ENCODE data around the gene OBI1.
"Not testable (repeated sequence)": the region's sequence is repeated elsewhere in the genome, so short reads cannot be mapped to it uniquely, and the experiment has no call there.

Gene OBI1

GRCh38 chr13:78650717-78651083 is 8.3 kb downstream of the OBI1 start:
- Histone ChIP-seq H3K9me3 (ENCODE audit: low read length) (no peaks in the 10 kb centered on the region), H4K20me1 (ENCODE audit: insufficient read depth, low read length) (peaks cover 10% of the 10 kb centered on the region), H3K27me3 (ENCODE audit: insufficient read depth, low read length) (no peaks in the 10 kb centered on the region), H3K9ac (ENCODE audit: low read length) (no peak overlapping the region), H2AFZ (ENCODE audit: low read length) (no peak overlapping the region), H3K9me2 (ENCODE audit: low read depth, low read length) (no peaks in the 10 kb centered on the region), H3F3A (ENCODE audit: insufficient read depth, low read length) (no peaks in the 10 kb centered on the region), H3K27ac (ENCODE audit: low read depth, low read length, poor library complexity, severe bottlenecking) (no peak overlapping the region), H3K36me3 (ENCODE audit: insufficient read depth, low read length) (peaks cover 6% of the 10 kb centered on the region), H3K4me2 (ENCODE audit: low read length) (no peak overlapping the region), H3K79me2 (ENCODE audit: insufficient read depth, low read length) (peaks cover 99% of the 10 kb centered on the region), H3K4me1 (ENCODE audit: insufficient read depth, low read length, severe bottlenecking) (peaks cover 9% of the 10 kb centered on the region), H3K4me3 (ENCODE audit: low read depth, low read length, poor library complexity, severe bottlenecking) (no peak overlapping the region)
- no peak for TF ChIP-seq EZH2 (IDR thresholded peaks at IDR 0.05; ENCODE audit: borderline replicate concordance, low read length)
- TF ChIP-seq CTCF (IDR thresholded peaks at IDR 0.05; ENCODE audit: low read length): no peak

GRCh38 chr13:78649997-78650716 is 8.8 kb downstream of the OBI1 start:
- H3K79me2 ChIP-seq (ENCODE audit: insufficient read depth, low read length): peaks cover 98% of the 10 kb centered on the region
- peaks cover 9% of the 10 kb centered on the region for H3K4me1 ChIP-seq (ENCODE audit: insufficient read depth, low read length, severe bottlenecking)
- H3K27ac ChIP-seq (ENCODE audit: low read depth, low read length, poor library complexity, severe bottlenecking): no peak overlapping the region
- no peak for TF ChIP-seq EZH2 (IDR thresholded peaks at IDR 0.05; ENCODE audit: borderline replicate concordance, low read length)
- TF ChIP-seq CTCF (IDR thresholded peaks at IDR 0.05; ENCODE audit: low read length): no peak
- peaks cover 11% of the 10 kb centered on the region for H4K20me1 ChIP-seq (ENCODE audit: insufficient read depth, low read length)
- no peak overlapping the region for H2AFZ ChIP-seq (ENCODE audit: low read length)
- no peaks in the 10 kb centered on the region for H3K27me3 ChIP-seq (ENCODE audit: insufficient read depth, low read length)
- no peaks in the 10 kb centered on the region for H3F3A ChIP-seq (ENCODE audit: insufficient read depth, low read length)
- no peak overlapping the region for H3K4me2 ChIP-seq (ENCODE audit: low read length)
- H3K9me3 ChIP-seq (ENCODE audit: low read length): no peaks in the 10 kb centered on the region
- H3K9me2 ChIP-seq (ENCODE audit: low read depth, low read length): no peaks in the 10 kb centered on the region
- peaks cover 1% of the 10 kb centered on the region for H3K36me3 ChIP-seq (ENCODE audit: insufficient read depth, low read length)
- no peak overlapping the region for H3K4me3 ChIP-seq (ENCODE audit: low read depth, low read length, poor library complexity, severe bottlenecking)
- no peak overlapping the region for H3K9ac ChIP-seq (ENCODE audit: low read length)

- not testable (repeated sequence) for H3F3A ChIP-seq (ENCODE audit: insufficient read depth, low read length); H3K9me3 ChIP-seq (ENCODE audit: low read length); H3K4me1 ChIP-seq (ENCODE audit: insufficient read depth, low read length, severe bottlenecking); H3K9ac ChIP-seq (ENCODE audit: low read length); H3K4me2 ChIP-seq (ENCODE audit: low read length); H4K20me1 ChIP-seq (ENCODE audit: insufficient read depth, low read length); H3K9me2 ChIP-seq (ENCODE audit: low read depth, low read length); H3K27ac ChIP-seq (ENCODE audit: low read depth, low read length, poor library complexity, severe bottlenecking); H3K4me3 ChIP-seq (ENCODE audit: low read depth, low read length, poor library complexity, severe bottlenecking); H2AFZ ChIP-seq (ENCODE audit: low read length); H3K27me3 ChIP-seq (ENCODE audit: insufficient read depth, low read length)
- peaks cover 87% of the 10 kb centered on the region for H3K79me2 ChIP-seq (ENCODE audit: insufficient read depth, low read length)
- peaks cover 11% of the 10 kb centered on the region for H3K36me3 ChIP-seq (ENCODE audit: insufficient read depth, low read length)
Measured at GRCh38 chr13:78647109-78647678, 11.8 kb downstream of the OBI1 start.

GRCh38 chr13:78638216-78638615 is 20.7 kb downstream of the OBI1 start:
- H3K79me2 ChIP-seq (ENCODE audit: insufficient read depth, low read length): peaks cover 5% of the 10 kb centered on the region; the same call in 1 of the 2 replicates
- TF ChIP-seq CTCF (IDR thresholded peaks at IDR 0.05; ENCODE audit: low read length) (no peak), EZH2 (IDR thresholded peaks at IDR 0.05; ENCODE audit: borderline replicate concordance, low read length) (no peak)
- H3K27ac ChIP-seq (ENCODE audit: low read depth, low read length, poor library complexity, severe bottlenecking): no peak overlapping the region
- H3K27me3 ChIP-seq (ENCODE audit: insufficient read depth, low read length): no peaks in the 10 kb centered on the region
- H3K4me1 ChIP-seq (ENCODE audit: insufficient read depth, low read length, severe bottlenecking): no peaks in the 10 kb centered on the region
- H3K4me3 ChIP-seq (ENCODE audit: low read depth, low read length, poor library complexity, severe bottlenecking): no peak overlapping the region
- H2AFZ ChIP-seq (ENCODE audit: low read length): no peak overlapping the region
- no peaks in the 10 kb centered on the region for H4K20me1 ChIP-seq (ENCODE audit: insufficient read depth, low read length)
- no peaks in the 10 kb centered on the region for H3K9me3 ChIP-seq (ENCODE audit: low read length)
- no peaks in the 10 kb centered on the region for H3F3A ChIP-seq (ENCODE audit: insufficient read depth, low read length)
- no peak overlapping the region for H3K9ac ChIP-seq (ENCODE audit: low read length)
- H3K9me2 ChIP-seq (ENCODE audit: low read depth, low read length): no peaks in the 10 kb centered on the region
- H3K4me2 ChIP-seq (ENCODE audit: low read length): no peak overlapping the region
- peaks cover 87% of the 10 kb centered on the region for H3K36me3 ChIP-seq (ENCODE audit: insufficient read depth, low read length)
